ENCODE data around the gene STRC. TPM values are rescaled to one million over a fixed set of nuclear protein-coding genes. Genes with fewer than 3 reads are reported as not detected.
"Not testable (repeated sequence)": the region's sequence is repeated elsewhere in the genome, so short reads cannot be mapped to it uniquely, and the experiment has no call there.

Gene STRC
- total RNA-seq (ENCODE audit: low replicate concordance): 0.09 TPM in 1 of 2 replicates, not detected in the other

GRCh38 chr15:43618700-43619099 is at the start of gene STRC:
STRC (minus strand) TSS chr15:43618800; CDS start chr15:43618722, 78 bp downstream.
- H3K4me3 ChIP-seq (ENCODE audit: low read depth, low read length); DNase-seq (ENCODE audit: low read depth): not testable (repeated sequence)

GRCh38 chr15:43666177-43666576 is 47.6 kb upstream of the STRC start:
- H3K4me3 ChIP-seq (ENCODE audit: low read depth, low read length); DNase-seq (ENCODE audit: low read depth): not testable (repeated sequence)

DNA sequence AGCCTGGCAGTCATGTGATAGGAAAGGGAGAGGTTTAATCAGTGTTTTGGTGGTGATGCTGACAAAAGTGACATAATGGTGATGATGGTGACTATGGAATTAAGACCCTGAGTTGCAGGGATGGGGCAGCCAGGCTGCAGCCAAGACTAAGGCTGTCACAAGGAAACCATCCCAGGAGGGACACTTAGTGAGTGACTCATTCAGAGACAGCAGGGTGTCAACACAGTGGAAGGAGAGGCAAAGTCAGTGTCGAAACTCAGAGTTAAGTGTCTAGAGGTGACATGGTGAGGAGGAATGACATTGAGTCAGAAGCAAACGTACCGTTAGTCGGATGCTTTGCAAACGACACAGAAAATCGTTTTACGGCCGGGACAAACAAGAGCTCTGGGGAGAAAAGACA is 44.7 kb upstream of the STRC start:
- H3K4me3 ChIP-seq (ENCODE audit: low read depth, low read length); DNase-seq (ENCODE audit: low read depth): not testable (repeated sequence)

DNA sequence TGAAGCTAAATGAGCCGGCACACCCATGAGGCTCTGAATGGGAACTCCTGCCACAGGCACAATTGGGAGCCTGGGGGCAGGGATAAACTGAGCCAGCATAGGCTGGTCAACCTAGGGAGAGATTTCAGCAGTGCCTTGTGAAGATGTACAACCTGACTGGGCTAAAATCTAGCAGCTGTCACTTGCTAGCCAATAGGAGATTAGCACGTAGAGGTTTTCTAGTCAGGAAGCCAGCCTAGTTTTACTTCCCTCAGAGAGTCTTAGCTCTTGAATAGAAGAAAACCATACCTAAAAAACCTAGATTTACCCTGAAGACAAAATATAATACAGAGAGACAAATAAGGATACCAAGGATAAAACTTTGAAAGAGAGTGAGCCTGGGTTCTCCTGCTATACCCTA is 43.7 kb upstream of the STRC start:
- not testable (repeated sequence) for H3K4me3 ChIP-seq (ENCODE audit: low read depth, low read length); DNase-seq (ENCODE audit: low read depth)

- H3K4me3 ChIP-seq (ENCODE audit: low read depth, low read length); DNase-seq (ENCODE audit: low read depth): not testable (repeated sequence)
These were observed 41.1 kb upstream of the STRC start for GRCh38 chr15:43659727-43660126.

DNA sequence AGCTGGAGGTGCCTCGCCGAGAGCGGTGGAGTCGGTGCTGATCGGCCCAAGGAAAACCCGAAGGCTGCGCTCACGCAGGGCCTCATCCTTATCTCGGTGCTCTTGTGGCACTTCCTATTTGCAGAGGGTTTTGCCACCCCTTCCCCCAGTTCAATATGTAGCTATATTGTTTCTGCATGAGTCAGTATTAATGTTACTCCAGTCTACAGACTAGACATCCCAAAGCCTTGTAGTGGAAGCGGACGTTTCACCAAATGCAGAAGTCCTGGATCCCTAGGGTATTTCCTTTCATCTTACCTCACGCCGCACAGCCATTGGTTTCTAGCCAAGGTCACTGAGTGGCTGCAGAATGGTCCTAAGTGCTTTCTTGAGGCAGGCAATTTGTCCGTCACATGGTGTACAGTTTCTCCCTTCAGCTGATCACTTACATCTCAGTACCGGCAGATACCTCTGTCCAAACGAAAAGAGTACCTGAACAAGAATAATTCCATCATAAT is 30.9 kb upstream of the STRC start:
- H3K4me3 ChIP-seq (ENCODE audit: low read depth, low read length); DNase-seq (ENCODE audit: low read depth): not testable (repeated sequence)

DNA sequence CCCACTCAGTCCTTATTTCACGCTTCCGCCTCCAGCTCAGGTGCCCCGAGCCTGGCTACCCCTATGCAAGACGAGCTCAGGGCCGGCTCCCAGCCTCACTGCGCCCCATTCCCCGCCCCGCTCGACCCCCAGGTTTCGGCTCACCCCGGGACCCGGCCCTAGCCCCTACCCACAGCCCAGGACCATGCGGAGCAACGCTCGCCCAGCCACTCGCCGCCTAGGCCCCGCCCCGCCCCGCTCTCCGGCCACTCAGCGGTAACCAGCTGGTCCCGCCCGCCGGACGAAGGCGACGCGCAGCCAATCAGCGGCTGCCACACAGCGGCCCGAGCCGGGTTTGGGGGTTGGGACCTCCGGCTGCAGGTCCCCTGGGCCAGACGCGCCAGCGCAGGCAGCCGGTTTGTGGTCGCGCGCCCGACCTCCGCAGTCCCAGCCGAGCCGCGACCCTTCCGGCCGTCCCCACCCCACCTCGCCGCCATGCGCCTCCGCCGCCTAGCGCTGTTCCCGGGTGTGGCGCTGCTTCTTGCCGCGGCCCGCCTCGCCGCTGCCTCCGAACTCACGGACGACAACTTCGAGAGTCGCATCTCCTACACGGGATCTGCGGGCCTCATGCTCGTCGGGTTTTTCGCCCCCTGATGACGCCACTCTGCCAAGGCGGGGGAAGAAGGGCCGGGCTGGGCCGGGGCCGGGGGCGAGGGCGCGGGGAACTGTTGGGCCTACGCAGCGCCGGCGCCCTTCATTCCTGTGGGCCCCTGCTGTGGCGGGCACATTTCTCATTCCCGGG is 30.2 kb upstream of the STRC start, which contains the start of gene CATSPER2:
Gene CATSPER2, minus strand, starts transcription at position 196 of the 781 bp plus-strand sequence. CDS start 783 bp downstream, outside the sequence.
- TF ChIP-seq CTCF (IDR thresholded peaks at IDR 0.05; ENCODE audit: insufficient read depth, low read length): no peak
- no peak within 1 kb of the TSS for H3K4me3 ChIP-seq (ENCODE audit: low read depth, low read length)
- no peak for DNase-seq (ENCODE audit: low read depth)

GRCh38 chr15:43638464-43639204 is 20.0 kb upstream of the STRC start:
- H3K4me3 ChIP-seq (ENCODE audit: low read depth, low read length); DNase-seq (ENCODE audit: low read depth): not testable (repeated sequence)

DNA sequence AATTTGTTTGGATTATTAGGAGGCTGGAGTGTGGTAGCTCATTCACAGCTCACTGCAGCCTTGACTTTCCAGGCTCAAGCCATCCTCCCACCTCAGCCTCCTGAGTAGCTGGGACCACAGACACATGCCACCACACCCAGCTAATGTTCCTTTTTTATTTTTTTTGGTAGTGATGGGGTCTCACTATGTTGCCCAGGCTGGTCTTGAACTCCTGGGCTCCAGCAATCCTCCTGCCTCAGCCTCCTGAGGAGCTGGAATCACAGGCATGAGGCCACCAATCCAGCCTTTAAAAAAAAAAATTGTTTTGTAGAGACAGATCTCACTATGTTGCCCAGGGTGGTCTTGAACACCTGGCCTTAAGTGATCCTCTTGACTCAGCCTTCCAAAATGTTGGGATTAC is 8.3 kb upstream of the STRC start:
- not testable (repeated sequence) for H3K4me3 ChIP-seq (ENCODE audit: low read depth, low read length)

GRCh38 chr15:43625106-43625505 is 6.5 kb upstream of the STRC start:
- no peak overlapping the region for H3K4me3 ChIP-seq (ENCODE audit: low read depth, low read length)
- DNase-seq (ENCODE audit: low read depth): peak; percentile 2
- no peak for TF ChIP-seq CTCF (IDR thresholded peaks at IDR 0.05; ENCODE audit: insufficient read depth, low read length)

More for the DNA sequence above, 8.3 kb upstream of the STRC start:
- DNase-seq (ENCODE audit: low read depth): not testable (repeated sequence)

GRCh38 chr15:43622068-43622799 is 3.6 kb upstream of the STRC start:
- H3K4me3 ChIP-seq (ENCODE audit: low read depth, low read length); DNase-seq (ENCODE audit: low read depth): not testable (repeated sequence)

DNA sequence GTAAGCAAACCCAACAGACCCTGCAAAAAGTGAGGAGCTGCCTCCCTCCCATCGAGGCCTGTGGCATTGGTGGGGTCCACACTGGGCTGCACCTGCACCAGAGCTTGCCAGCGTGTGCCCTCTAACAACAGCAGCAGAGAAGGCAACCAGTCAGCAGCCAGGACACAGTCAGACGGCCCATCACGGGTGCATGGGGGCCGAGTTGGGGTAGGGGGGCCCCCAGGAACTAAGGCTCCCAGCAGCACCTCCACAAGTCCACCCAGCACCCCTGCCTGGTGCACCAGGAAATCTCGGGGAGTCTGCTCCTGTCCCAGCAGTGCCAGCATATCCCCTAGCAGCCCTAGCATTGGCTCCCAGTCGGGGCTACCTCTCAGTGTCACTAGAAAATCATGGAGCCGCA is 850 bp downstream of the STRC start:
- H3K4me3 ChIP-seq (ENCODE audit: low read depth, low read length); DNase-seq (ENCODE audit: low read depth): not testable (repeated sequence)

DNA sequence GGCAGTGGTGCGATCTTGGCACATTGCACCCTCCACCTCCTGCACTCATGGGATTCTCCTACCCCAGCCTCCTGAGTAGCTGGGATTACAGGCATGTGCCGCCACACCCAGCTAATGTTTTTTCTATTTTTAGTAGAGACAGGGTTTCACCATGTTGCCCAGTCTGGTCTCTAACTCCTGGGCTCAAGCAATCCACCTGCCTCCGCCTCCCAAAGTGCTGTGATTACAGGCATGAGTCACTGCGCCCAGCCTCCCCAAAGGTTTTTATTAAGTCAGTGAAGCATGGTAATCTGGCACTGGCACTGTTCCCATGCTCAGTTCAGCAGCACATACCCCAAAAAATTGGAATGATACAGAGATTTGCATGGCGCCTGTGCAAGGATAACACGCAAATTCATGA is 16.4 kb downstream of the STRC start:
- not testable (repeated sequence) for H3K4me3 ChIP-seq (ENCODE audit: low read depth, low read length); DNase-seq (ENCODE audit: low read depth)

- DNase-seq (ENCODE audit: low read depth); H3K4me3 ChIP-seq (ENCODE audit: low read depth, low read length): not testable (repeated sequence)
These were observed 18.4 kb downstream of the STRC start for GRCh38 chr15:43600200-43600599.

DNA sequence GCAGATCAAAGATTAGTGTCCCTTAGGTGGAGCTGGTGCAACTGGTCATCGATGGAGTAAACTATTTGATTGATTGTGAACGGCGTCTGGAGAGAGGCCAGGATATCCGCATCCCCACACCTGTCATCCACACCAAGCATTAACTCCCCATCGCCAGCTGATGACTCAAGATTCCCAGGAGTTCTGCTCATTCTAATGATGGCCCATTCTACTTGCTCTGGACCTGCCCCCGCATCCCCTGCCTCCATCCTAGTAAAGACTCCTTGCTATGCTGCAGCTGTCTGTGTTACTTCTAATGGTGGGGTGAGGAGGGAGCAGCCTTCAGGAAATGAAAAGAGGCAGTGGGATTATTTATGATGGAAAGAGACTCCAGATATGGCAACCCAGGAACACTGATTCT is 19.5 kb downstream of the STRC start:
- not testable (repeated sequence) for DNase-seq (ENCODE audit: low read depth); H3K4me3 ChIP-seq (ENCODE audit: low read depth, low read length)

Measured in fibroblast of the aortic adventitia (primary cell).